COLO668 (cell line): ENCODE data around the gene EFCAB6.

Source experiments
- DNase-seq: peaks from one replicate; lab custom pipeline; 2025; ENCODE audit not compliant: unreplicated experiment; lab: John Stamatoyannopoulos, UW

The EFCAB6 gene

DNA sequence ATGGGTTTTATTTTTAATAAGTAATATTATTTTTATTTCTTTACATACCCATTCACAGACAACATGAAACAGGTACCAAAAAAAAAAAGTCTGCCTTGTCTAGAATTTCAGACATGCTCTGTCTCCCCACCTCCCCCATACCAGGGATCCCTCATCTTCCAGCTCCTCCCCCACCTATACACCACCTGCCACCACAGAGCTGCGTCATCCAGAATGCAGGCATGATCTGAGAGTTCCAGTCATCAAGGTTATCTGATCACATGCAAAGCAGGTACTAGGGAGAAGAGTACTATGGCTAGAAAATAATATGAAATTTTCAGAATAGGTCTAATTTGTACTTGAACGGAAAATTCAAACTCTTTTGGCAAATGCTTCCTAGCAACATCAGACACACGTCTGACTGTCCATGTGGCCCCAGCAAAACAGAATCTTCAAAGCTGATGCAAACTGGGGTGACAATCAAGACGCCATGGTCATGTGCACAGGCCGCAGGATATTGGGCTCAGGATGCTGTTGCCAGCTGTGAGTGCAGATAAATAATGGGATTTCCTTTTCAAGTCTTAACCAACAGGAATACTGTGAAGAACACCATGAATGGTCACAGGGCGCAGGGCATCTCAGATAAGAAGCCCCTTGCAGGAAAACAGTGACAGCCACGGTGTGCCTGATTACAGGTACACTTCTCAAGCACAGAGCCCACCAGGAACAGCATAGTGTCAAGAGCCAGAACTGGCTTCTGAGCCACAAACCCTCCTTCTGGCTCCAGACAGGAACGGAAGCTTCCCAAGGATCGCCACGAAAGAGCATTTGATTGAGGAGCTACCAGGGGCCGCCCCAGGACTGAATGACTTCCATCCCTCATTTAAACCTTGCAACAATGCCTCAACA, 169.5 kb downstream of the EFCAB6 start:
- peak; percentile 68 for DNase-seq

GRCh38 chr22:43639228-43639948, 172.7 kb downstream of the EFCAB6 start:
- DNase-seq = no peak

- peak; percentile 36 for DNase-seq
These were observed 174.5 kb downstream of the EFCAB6 start for GRCh38 chr22:43637275-43638260.

DNA sequence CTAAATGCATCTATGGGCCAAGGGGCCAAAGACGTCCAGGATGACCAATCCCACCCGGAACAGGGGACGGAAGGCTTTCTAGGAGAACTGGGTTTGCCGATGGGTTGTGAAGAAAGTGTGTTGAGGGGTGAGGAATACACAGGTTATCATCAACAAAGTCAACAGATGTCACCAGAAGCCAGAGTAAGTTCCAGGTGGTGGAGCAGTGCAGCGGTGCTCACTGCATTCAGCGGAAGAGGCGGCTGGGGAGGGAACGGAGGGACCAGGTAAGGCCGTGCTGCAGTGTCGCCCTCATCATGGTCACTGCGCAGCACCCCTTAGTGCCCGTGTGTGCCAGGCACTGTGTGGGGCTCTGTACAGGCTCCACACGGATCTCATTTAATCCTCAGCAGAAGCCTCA, 176.0 kb downstream of the EFCAB6 start:
- peak; percentile 9 for DNase-seq

- no peak for DNase-seq
These were observed 177.0 kb downstream of the EFCAB6 start for GRCh38 chr22:43635101-43635500.

GRCh38 chr22:43634316-43634715, 177.8 kb downstream of the EFCAB6 start:
- DNase-seq = no peak

DNA sequence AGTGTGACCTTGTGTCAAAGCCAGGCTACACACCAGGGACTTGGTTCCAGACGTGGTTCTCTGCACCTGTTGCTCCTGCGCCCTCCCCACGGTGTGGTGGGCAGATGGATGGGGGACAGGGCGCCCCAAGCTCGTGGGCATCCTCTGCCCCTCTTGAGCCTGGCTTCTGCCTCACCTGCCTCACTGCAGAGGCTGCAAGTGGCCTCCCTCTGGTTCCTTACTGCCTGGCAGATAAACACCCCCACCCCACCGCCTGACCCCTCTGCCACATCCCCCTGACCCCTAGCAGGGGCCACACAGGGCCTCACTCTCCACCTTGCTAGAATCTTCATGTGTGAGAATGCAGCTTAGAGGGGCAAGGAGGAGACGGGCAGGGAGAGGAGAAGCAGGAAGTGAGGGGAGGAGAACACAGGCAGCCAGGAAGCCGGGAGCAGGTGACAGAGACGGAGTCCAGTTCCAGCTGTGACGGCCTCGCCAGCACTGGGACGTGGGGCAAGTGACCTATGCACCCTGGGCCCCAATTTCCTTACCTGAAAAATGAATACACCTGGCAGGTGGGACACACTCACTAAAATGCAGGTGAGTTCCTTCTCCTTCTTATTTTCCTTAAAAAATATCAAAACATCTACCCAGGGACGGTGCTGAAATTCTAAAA, 178.3 kb downstream of the EFCAB6 start:
- peak; percentile 10 for DNase-seq

- DNase-seq = no peak
These were observed 180.3 kb downstream of the EFCAB6 start for GRCh38 chr22:43631846-43632245.

DNA sequence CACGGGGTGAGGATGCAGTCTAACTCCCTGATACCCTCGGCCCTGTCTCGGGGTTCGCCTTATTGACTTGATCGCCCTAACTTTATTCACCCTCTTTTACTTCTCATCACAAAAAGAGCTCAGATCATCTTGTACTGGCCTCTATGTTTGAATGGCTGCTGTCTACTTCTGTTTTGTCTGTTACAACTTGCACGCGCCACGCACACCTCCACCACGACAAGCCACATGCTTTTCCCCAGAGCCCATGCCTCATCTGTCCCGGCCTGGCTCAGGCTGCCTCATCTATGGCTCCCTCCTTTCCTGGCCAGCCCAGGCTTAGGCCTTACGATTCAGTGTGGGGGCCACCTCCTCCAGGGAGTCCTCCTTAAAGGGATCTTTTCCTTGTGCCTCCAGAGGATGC, 180.9 kb downstream of the EFCAB6 start:
- no peak for DNase-seq

GRCh38 chr22:43630451-43630850, 181.7 kb downstream of the EFCAB6 start:
- no peak for DNase-seq

DNA sequence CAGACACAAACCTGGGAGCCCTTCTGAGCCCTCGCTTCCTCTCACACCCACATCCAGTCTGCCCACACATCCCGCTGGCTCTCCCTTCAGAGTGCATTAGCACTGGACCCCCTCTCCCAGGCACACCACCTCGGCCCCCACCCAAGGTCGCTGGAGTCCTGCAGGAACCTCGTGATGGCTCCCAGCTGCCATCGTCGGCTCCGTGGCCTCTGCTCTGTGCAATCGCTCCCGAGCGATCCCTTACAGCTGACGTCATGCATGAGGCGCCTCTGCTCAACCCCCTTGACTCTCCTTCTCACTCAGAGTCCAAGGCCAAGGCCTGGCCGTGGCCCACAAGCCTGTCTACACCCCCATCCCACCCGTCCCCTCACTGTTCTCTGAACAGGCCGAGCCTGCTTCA, 183.9 kb downstream of the EFCAB6 start:
- no peak for DNase-seq

DNA sequence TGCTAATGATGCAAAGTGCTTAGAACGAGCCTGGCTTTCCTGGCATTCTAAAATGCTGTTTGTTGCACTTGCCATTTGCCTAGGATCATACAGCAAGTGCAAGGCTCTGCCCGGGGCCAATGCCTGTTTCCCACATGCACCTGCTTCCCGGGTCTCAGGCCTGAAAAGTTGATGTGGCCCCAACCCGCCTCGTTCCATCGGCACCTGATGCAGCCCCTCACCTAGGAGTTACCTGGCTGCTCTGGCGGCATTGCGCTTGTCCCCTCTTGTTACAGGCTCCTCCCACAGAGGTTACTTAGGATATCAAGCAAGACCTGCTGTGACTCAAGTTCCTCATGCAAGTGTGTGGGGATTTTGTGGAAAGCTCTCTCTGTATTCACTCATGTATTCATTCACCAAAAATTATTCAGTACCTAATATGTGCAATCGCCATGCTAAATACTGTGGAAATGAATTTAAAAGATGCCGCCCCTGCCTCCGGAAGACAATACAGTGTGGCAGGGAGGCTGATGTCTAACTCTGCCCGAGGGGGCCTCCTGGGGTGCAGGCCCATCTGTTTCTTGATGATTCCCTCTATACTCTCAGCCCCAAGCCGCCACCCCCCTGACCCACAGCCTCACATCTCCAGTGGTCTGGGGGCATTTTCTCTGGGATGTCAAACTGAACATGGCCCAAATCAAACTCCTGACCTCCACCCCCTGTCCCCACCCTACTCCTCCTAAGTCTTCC, 184.5 kb downstream of the EFCAB6 start:
- DNase-seq = no peak

- peak; percentile 9 for DNase-seq
These were observed 186.9 kb downstream of the EFCAB6 start for GRCh38 chr22:43625242-43625641.

DNA sequence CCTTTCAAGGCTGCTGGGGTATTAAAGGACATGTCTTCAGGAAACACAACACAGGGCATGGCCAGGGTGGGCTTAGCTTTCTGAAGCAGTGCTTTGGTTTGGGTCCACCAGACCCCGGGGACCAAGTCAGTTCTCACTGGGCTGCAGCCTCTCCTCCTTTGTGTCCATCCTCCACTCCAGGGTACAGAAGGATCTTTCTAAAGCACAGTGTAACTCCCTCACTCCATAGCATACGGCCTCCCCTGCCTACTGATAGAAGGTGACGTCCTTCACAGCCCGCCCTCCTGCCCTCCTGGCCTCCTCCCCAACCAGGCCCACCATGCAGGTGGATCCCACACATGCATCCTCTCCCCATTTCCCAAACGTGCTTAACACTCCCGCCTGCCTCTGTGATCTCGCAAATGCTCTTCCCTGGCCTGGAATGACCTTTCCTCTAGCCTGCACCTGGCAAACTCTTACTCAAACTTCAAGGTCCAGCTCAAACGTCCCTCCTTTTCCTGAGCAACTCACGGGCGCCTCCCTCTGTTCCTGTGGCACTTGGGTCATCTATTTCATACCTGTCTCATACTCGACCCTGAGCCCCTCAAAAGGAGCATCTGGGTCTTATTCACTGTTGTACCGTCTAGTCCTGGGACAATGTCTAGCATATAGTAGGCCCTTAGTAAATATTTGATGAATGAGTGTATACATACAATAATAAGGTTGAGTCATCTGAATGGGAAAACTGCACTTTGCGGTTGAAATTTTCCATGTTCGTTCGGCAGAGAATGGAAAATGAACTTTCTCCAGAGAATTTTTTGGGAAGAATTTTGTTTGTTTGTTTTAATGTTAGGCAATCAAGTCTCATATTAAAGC, 187.7 kb downstream of the EFCAB6 start:
- DNase-seq = peak; percentile 19

- DNase-seq = no peak
These were observed 189.2 kb downstream of the EFCAB6 start for GRCh38 chr22:43622886-43623285.

DNA sequence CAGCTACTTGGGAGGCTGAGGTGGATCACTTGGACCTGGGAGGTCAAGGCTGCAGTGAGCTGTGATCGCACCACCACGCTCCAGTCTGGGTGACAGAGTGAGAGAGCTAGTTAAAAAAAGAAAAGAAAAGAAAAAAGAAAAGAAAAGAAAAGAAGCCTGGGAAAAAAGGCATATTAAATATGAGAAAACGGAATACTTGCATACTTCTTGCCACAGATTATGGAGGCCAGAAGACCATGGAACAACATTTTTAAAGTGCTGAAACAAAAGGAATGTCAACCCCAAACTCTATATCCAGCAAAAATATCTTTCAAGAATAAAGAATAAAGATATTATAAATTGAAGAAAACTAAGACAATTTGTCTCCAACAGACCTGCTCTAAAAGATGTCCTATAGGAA, 191.9 kb downstream of the EFCAB6 start:
- DNase-seq = no peak

GRCh38 chr22:43618517-43618916, 193.6 kb downstream of the EFCAB6 start:
- DNase-seq = no peak

DNA sequence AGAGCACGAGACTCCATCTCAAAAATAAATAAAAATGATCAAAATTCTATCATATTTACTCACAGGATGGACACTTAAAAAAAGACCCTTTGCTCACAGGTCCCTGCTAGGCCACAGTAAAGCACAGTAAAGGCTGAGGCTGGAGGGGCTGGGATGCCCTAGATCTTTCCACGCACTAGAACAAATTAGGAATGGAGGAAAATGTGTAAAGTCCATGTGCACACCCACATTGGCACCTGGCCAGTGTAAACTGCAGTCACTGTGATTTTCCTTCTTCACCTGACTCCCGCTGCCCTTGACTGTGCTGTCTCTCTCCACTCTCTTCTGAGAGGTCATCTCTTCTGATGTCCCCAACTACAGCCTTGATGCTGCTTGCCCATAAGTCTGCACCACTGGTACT, 195.5 kb downstream of the EFCAB6 start:
- peak; percentile 35 for DNase-seq

GRCh38 chr22:43600265-43600664, 211.8 kb downstream of the EFCAB6 start:
- no peak for DNase-seq
